GM12801 (cell line): Measurements from ENCODE around the gene SDR42E2.

Experiments used
- TF ChIP-seq, protein P1 (sequence below): IDR thresholded peaks from one replicate; pipeline ENCODE4 v1.5.1; 2011; ENCODE audit warnings: control low read depth; ENCODE audit not compliant: insufficient read length; ENCODE audit errors: extremely low read depth

SDR42E2 gene

DNA sequence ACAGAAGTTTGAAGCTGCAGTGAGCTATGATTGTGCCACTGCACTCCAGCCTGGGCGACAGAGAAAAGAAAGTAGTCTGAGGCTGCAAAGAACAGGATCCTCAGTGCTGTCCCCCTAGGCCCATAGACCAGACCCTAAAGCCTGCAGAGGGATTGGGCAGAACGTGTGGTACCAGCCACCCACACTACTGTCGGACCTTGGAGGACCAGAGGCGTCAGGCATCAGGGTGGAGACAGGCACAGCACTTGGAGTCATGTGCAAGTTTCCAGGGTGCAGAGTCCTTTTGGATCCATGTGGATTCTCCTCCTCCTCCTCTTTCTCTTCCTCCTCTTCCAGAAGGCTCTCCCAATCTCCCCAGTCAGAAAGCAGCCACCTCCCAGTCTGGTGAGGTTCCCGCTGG is 2.2 kb downstream of the SDR42E2 start:
- TF ChIP-seq, protein P1, sequence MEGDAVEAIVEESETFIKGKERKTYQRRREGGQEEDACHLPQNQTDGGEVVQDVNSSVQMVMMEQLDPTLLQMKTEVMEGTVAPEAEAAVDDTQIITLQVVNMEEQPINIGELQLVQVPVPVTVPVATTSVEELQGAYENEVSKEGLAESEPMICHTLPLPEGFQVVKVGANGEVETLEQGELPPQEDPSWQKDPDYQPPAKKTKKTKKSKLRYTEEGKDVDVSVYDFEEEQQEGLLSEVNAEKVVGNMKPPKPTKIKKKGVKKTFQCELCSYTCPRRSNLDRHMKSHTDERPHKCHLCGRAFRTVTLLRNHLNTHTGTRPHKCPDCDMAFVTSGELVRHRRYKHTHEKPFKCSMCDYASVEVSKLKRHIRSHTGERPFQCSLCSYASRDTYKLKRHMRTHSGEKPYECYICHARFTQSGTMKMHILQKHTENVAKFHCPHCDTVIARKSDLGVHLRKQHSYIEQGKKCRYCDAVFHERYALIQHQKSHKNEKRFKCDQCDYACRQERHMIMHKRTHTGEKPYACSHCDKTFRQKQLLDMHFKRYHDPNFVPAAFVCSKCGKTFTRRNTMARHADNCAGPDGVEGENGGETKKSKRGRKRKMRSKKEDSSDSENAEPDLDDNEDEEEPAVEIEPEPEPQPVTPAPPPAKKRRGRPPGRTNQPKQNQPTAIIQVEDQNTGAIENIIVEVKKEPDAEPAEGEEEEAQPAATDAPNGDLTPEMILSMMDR, result no peak

DNA sequence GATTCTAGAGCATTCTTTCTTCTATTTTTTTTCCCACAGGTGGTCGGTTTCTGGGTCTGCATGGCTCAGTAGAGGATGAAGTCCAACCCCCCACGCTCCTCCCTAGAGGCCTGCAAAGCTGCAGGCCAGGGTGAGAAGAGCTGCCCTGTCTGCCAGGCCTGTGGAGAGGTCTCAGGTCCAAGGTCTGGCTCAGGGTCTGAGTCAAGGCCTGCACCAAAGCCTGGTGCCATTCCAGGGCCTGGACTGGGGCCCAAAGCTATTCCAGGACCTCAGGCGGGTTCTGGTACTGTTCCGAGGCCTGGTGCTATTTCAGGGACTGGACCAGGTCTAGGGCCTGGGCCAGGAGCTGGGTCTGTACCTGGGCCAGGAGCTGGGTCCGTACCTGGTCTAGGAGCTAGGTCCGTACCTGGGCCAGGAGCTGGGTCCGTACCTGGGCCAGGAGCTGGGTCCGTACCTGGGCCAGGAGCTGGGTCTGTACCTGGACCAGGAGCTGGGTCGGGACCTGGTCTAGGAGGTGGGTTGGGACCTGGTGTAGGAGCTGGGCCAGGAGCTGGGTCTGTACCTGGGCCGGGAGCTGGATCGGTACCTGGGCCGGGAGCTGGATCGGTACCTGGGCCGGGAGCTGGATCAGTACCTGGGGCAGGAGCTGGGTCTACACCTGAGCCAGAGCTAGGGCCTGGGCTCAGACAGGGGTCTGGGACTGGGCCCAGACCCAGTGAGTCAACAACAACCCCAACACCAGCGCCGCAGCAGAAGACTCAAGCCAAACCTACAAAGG is 3.4 kb downstream of the SDR42E2 start:
- TF ChIP-seq, protein P1, result no peak

DNA sequence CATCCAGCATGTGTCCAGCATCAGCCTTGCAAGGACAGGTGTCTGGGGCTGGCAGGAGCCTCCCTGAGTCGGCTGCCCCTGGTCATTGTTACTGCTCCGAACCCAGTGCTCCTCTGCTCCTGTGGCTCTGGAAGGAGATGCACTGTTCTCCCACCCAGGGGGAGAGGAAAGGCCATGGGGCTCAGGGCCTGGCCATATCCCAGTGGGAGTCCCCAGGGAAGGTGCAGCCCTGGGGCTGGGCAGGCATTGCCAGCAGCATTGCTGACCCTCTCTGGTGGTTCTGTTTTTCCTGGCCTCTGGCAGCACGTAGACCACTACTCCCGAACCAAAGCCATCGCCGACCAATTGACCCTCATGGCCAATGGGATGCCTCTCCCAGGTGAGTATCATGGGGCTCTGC is 9.6 kb downstream of the SDR42E2 start:
- TF ChIP-seq, protein P1, result no peak

DNA sequence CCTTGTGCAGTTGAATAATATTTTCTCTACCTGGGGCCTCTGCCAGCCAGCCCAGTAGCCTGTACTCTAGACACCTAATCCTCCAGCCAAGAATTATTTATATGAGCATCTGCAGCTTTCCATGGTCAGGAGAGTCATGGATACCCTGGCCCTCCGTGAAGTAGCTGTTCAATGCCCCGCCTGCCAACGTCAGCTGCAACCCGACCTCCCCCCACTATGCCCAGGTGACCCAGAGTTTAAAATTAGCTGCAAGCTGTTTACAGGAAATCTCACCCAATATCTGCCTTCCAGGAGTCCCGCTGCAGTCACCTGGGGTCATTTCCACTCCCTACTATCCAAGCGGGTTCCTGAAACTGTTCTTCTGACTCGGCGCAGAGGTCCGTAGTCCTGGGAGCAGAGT is 12.3 kb downstream of the SDR42E2 start:
- TF ChIP-seq, protein P1, result no peak

DNA sequence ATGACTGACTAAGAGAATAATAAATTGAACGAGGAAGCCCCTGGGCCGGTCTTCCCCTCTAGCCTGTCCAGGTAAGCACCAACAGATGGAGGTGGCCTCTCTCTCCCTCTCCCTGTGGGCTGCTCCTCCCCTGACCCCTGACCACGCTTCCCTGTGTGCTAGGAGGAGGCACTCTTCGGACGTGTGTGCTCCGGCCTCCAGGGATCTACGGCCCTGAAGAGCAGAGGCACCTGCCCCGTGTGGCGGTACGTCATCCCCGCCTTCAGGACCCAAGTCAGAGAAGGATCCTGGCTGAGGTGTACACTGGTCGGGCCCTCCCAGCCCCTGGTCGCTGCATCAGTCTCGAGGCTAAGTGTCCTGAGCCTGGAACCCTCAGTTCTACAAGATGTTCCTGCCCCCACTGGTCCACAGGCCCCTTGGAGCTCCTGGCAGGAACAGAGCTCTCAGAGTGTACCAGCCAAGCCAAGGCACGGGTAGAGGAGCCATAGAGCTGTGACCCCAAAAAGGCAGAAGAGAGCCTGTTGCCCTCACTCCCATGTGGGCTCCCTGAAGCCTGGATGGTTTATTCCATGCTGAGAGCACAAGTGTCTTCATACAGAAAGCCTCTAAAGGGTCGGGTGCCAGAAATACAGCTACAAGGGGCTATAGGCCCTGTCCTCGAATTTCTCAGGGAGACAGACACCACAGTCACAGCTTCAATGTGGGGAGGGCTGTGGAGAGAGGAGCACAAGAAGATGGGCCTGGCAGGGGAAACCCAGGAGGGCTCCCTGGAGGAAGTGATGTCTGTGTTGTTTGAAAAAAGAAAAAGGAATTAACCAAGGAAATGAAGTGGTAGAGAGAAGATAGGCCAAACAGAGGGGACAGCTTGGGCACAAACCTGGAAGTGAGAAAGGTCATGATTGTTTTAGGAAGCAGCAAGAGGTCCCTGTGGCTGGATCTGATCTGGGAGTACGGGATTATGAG is 15.9 kb downstream of the SDR42E2 start:
- TF ChIP-seq, protein P1, result no peak

DNA sequence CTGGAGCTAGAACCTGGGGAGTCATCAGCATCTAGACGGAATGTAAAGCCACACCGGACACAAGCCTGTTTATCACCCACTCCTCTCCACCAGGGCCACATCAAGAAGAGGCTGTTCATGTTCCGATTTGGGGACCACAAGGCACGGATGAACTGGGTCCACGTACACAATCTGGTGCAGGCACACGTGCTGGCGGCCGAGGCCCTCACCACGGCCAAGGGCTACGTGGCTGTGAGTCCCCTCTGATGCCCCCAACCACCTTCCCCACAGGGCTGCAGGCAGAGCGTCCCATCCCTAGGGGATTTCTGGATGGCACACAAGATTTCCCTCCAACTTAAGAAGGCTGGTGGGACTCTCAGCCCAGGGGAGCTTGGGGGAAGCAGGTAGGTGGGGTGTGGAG is 19.1 kb downstream of the SDR42E2 start:
- TF ChIP-seq, protein P1, result no peak

DNA sequence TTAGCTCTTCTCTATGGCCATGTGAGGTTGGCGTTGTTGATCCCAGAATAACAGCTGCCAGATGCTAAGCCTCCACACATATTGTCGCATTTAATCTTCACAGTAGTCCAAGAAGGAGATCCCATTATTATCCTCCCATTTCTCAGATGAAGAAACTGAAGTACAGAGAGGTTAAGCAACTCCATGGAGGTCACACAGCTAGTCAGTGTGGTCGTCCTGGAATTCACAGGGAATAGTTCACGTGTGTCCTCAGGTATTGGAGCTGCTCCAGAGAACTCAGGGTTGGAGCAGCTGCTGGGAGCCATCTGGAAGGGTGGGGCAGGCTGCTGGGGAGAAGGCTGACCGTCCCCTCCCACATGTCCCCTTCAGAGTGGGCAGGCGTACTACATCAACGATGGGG is 19.5 kb downstream of the SDR42E2 start:
- TF ChIP-seq, protein P1, result no peak
